CD4-positive, alpha-beta T cell (primary cell): ENCODE results near the gene ZNF507. TPM values are rescaled to one million over a fixed set of nuclear protein-coding genes. Genes with fewer than 3 reads are reported as not detected.

ENCODE experiments used
- ATAC-seq: fragments of 200-7000 bp; cut with Tn5 transposase; one replicate; pipeline ENCODE4 v1.10.0; 2022; ENCODE audit warnings: mild to moderate bottlenecking; ENCODE audit not compliant: poor library complexity
- CTCF ChIA-PET: fragments of 350-600 bp; sonication (Branson Sonifier 250); formaldehyde crosslinking; loops from one replicate; lab custom pipeline; 2021; ENCODE audit warnings: antibody characterized with exemption, inconsistent platforms; lab: Charles Lee
- POLR2A ChIA-PET: fragments of 350-600 bp; sonication (Branson Sonifier 250); formaldehyde crosslinking; loops from one replicate; lab custom pipeline; 2021; ENCODE audit warnings: antibody characterized with exemption, inconsistent platforms; lab: Charles Lee
- DNase-seq, 14 experiments: peaks; one replicate each; pipeline ENCODE4 v3.0.0-alpha.2; 2013 to 2020; ENCODE audit warnings: mixed read lengths in 2 of 14
- H3K27ac ChIP-seq, 2 donors: one replicate each; pipeline versions ENCODE4 v1.5.1 to v1.7.0; 2013; ENCODE audit warnings: low read length in 2 of 2, low read depth in 1 of 2, mild to moderate bottlenecking in 1 of 2
- H3K27me3 ChIP-seq, 2 experiments: 1 replicate in 1 of 2; 2 replicates in 1 of 2; pipeline versions ENCODE4 v1.6.1 to v1.7.0; 2013; ENCODE audit warnings: low read length in 2 of 2, control low read depth in 1 of 2, mild to moderate bottlenecking in 1 of 2, moderate library complexity in 1 of 2; ENCODE audit not compliant: insufficient read depth in 2 of 2, control insufficient read depth in 1 of 2
- H3K36me3 ChIP-seq: one replicate; pipeline ENCODE4 v1.6.1; 2013; ENCODE audit warnings: low read length, control low read depth; ENCODE audit not compliant: insufficient read depth
- H3K4me1 ChIP-seq: one replicate; pipeline ENCODE4 v1.6.1; 2013; ENCODE audit warnings: low read length, control low read depth; ENCODE audit not compliant: insufficient read depth
- H3K4me3 ChIP-seq: one replicate; pipeline ENCODE4 v1.5.1; 2013; ENCODE audit warnings: mild to moderate bottlenecking, low read length, moderate library complexity
- H3K9me3 ChIP-seq, 2 experiments: 1 replicate in 1 of 2; 2 replicates in 1 of 2; pipeline versions ENCODE4 v1.6.1 to v1.7.0; 2013; ENCODE audit warnings: low read length in 2 of 2, mild to moderate bottlenecking in 2 of 2, control low read depth in 1 of 2, moderate library complexity in 1 of 2; ENCODE audit not compliant: control insufficient read depth in 1 of 2, insufficient read depth in 1 of 2
- H3K27ac Mint-ChIP-seq: one replicate; pipeline ENCODE4 v1.8.0; 2020; ENCODE audit warnings: mixed read lengths
- H3K27me3 Mint-ChIP-seq: one replicate; pipeline ENCODE4 v1.8.0; 2021; ENCODE audit warnings: mixed read lengths
- H3K36me3 Mint-ChIP-seq: one replicate; pipeline ENCODE4 v1.8.0; 2021; ENCODE audit warnings: low read depth, mixed read lengths
- H3K4me1 Mint-ChIP-seq: one replicate; pipeline ENCODE4 v1.8.0; 2021; ENCODE audit warnings: low read depth, mixed read lengths
- H3K4me3 Mint-ChIP-seq: one replicate; pipeline ENCODE4 v1.8.0; 2020; ENCODE audit warnings: mild to moderate bottlenecking, mixed read lengths
- H3K9me3 Mint-ChIP-seq: one replicate; pipeline ENCODE4 v1.8.0; 2020; ENCODE audit warnings: mixed read lengths
- CTCF ChIP-seq: fragments of 200-600 bp; IDR thresholded peaks from one replicate; pipeline ENCODE4 v1.8.0; 2022; ENCODE audit warnings: antibody characterized with exemption, mild to moderate bottlenecking
- intact Hi-C, 2 experiments: fragments of 100-400 bp; cut with DNase I in 1 of 2; cut with micrococcal nuclease in 1 of 2; formaldehyde crosslinking; loops; one replicate each; pipeline versions ENCODE4 v1.15.1 to v1.9.0; 2023 to 2025; cut with DNase I, micrococcal nuclease
- total RNA-seq, 174 experiments: library from RNA in 2 of 174; stranded (reverse) in 2 of 174; gene quantifications; one replicate each; pipeline ENCODE4 v1.2.3 and lab custom pipeline; 2021 to 2026

Gene ZNF507
- total RNA-seq, 2 experiments from 2014 or later = 30.4 to 31.3 TPM

GRCh38 chr19:32322541-32322940 lies 22.9 kb upstream of the ZNF507 start:
- Mint-ChIP-seq H3K4me3 (no peak overlapping the region), H3K36me3 (no peaks in the 10 kb centered on the region), H3K4me1 (no peaks in the 10 kb centered on the region), H3K9me3 (no peaks in the 10 kb centered on the region), H3K27ac (no peak overlapping the region), H3K27me3 (peaks cover 53% of the 10 kb centered on the region)
- DNase-seq (no peak), ATAC-seq (no peak)
- peaks cover 9 to 12% of the 10 kb centered on the region in 2 experiments for H3K27me3 ChIP-seq
- no peaks in the 10 kb centered on the region for H3K36me3 ChIP-seq
- H3K4me1 ChIP-seq = no peaks in the 10 kb centered on the region
- H3K9me3 ChIP-seq = no peaks in the 10 kb centered on the region
- no peak for TF ChIP-seq CTCF
- POLR2A ChIA-PET = no interaction called here
- H3K27ac ChIP-seq = no peak overlapping the region
- intact Hi-C loops = no loop called here
- H3K4me3 ChIP-seq = no peak overlapping the region
- CTCF ChIA-PET = no interaction called here

GRCh38 chr19:32324631-32325285 lies 20.7 kb upstream of the ZNF507 start:
- DNase-seq = no peak
- intact Hi-C loops = no loop called here
- Histone ChIP-seq H3K9me3 (no peaks in the 10 kb centered on the region), H3K27ac (no peak overlapping the region), H3K27me3 (peaks cover 9 to 12% of the 10 kb centered on the region in 2 experiments), H3K36me3 (no peaks in the 10 kb centered on the region), H3K4me3 (no peak overlapping the region), H3K4me1 (no peaks in the 10 kb centered on the region)
- ATAC-seq = no peak
- TF ChIP-seq CTCF = no peak
- ChIA-PET CTCF (no interaction called here), POLR2A (no interaction called here)
- Mint-ChIP-seq H3K4me3 (no peak overlapping the region), H3K4me1 (no peaks in the 10 kb centered on the region), H3K27ac (no peak overlapping the region), H3K27me3 (peaks cover 47% of the 10 kb centered on the region), H3K9me3 (no peaks in the 10 kb centered on the region), H3K36me3 (no peaks in the 10 kb centered on the region)

- DNase-seq = no peak
- TF ChIP-seq CTCF = no peak
- peaks cover 29% of the 10 kb centered on the region for H3K27me3 Mint-ChIP-seq
- intact Hi-C loops = no loop called here
- Histone ChIP-seq H3K36me3 (no peaks in the 10 kb centered on the region), H3K27ac (no peak overlapping the region), H3K4me1 (no peaks in the 10 kb centered on the region), H3K9me3 (no peaks in the 10 kb centered on the region), H3K4me3 (no peak overlapping the region), H3K27me3 (peaks cover 0 to 8% of the 10 kb centered on the region in 2 experiments)
- ChIA-PET CTCF (no interaction called here), POLR2A (no interaction called here)
- H3K4me1 Mint-ChIP-seq = no peaks in the 10 kb centered on the region
- no peak overlapping the region for H3K4me3 Mint-ChIP-seq
- no peaks in the 10 kb centered on the region for H3K36me3 Mint-ChIP-seq
- ATAC-seq = no peak
- H3K27ac Mint-ChIP-seq = no peak overlapping the region
- no peaks in the 10 kb centered on the region for H3K9me3 Mint-ChIP-seq
Observed at GRCh38 chr19:32330213-32330857, 15.1 kb upstream of the ZNF507 start.
